ENCODE data around the gene CAPN15. TPM values are rescaled to one million over a fixed set of nuclear protein-coding genes. Genes with fewer than 3 reads are reported as not detected.

CAPN15 gene
- 19.5 and 22.9 TPM in 2 replicates for polyA plus RNA-seq (2012; rRNA removed)
- 6.5 and 13.1 TPM in 2 replicates for polyA plus RNA-seq (2012; cell fraction: cytosol; rRNA removed)
- 68.3 and 93.4 TPM in 2 replicates for polyA plus RNA-seq (2012; cell fraction: nucleus; rRNA removed)

DNA sequence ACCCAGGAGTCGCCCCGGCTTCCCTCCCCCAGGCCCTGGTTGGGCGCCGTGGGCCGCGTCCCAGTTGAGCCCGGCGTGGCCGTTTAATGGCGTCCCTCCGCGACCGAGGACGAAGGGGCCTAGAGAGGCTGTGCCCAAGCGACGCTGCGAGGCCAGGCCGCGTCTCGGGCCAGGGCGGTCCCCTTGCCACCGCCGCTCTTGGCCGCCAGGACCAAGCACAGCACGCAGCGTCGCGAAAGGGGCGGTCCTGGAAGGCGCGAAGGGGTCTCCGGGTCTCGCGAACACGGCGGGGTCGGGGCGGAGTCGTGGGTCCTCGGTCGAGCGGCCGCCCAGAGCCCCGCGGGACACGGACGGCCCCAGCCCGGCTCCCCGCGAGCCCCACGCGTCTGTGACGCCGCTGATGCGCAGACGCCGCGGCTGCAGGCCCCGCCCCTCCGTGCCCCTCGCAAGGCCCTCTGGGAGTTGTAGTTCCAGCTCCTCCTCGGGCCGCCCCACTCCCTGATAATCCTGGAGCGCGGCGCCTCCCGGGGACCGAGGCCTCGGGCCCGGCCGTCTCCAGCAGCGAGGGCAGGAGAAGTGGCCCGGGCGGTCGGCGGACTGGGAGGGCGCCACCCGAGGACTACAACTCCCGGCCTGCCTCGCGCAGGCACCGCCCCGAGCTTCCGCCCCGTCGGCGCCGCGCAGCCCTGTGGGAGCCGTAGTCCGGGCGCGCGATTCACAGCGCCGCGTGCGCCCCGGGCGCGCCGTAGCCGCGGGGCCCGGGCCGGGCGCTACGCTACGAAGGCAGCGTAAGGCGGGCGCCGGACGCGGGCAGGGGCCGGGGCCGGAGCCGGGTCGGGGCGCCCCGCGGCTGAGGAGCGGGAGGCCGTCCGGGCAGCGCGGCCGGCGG lies at the start of gene CAPN15:
TSS of gene CAPN15 (plus strand) at position 698 of the 889 bp plus-strand sequence. CDS start 19,127 bp downstream, outside the sequence.
- 0% methylated on average over 12 of the region's 129 CpGs for WGBS (ENCODE audit: low lambda C conversion rate)
- Histone ChIP-seq H3K9me2 (no peaks in the 10 kb centered on the region), H3K9ac (peak within 1 kb of the TSS; percentile 94), H2AFZ (ENCODE audit: low read depth) (no peak within 1 kb of the TSS), H3K27me3 (ENCODE audit: insufficient read depth) (no peaks in the 10 kb centered on the region), H3F3A (replicated peaks; ENCODE audit: insufficient read depth) (peaks cover 26% of the 10 kb centered on the region), H3K4me1 (ENCODE audit: control insufficient read depth in 1 of 2, insufficient read depth in 2 of 2, low read depth in 1 of 2, low read length in 1 of 2) (peaks cover 11 to 25% of the 10 kb centered on the region in 2 experiments; a peak in 3 of 4 replicates), H3K9me3 (no peaks in the 10 kb centered on the region), H3K79me2 (ENCODE audit: insufficient read depth) (peaks cover 61% of the 10 kb centered on the region), H3K4me2 (peak within 1 kb of the TSS; percentile 100), H3K4me3 (ENCODE audit: low read depth in 2 of 2, low read length in 1 of 2) (peak within 1 kb of the TSS; percentile 83 to 95), H3K36me3 (replicated peaks in 1 of 2; ENCODE audit: control insufficient read depth in 1 of 2, insufficient read depth in 2 of 2, low read length in 1 of 2) (peaks cover 0 to 7% of the 10 kb centered on the region in 2 experiments), H4K20me1 (ENCODE audit: insufficient read depth) (peaks cover 52% of the 10 kb centered on the region), H3K27ac (ENCODE audit: low read depth in 2 of 2, low read length in 1 of 2) (peak within 1 kb of the TSS; percentile 78 to 92)
- POLR2A ChIA-PET = interaction anchor here (0.5 to 1.2 kb wide), 6 partner anchors 13 to 274 kb away, joined by 3 to 5 read pairs (median 4); partner anchors contain the start of genes METTL26 and RAB11FIP3
- DNase-seq = peak; percentile 93
- CTCF ChIA-PET = interaction anchor here (0.8 to 2.3 kb wide), 4 partner anchors 12 to 136 kb away, joined by 3 to 9 read pairs (median 4); partner anchors contain the start of gene PIGQ
- 0 out of 2 replicates have a peak, but pooled peaks have one; percentile 23 for TF ChIP-seq ZBTB33 (IDR thresholded peaks at IDR 0.05; ENCODE audit: borderline replicate concordance, low read depth)
- TF ChIP-seq NRF1 (IDR thresholded peaks at IDR 0.05; ENCODE audit: low read depth, low read length) = peak; percentile 76
- TF ChIP-seq JUND (IDR thresholded peaks at IDR 0.05) = no peak
- TF ChIP-seq, protein P1, sequence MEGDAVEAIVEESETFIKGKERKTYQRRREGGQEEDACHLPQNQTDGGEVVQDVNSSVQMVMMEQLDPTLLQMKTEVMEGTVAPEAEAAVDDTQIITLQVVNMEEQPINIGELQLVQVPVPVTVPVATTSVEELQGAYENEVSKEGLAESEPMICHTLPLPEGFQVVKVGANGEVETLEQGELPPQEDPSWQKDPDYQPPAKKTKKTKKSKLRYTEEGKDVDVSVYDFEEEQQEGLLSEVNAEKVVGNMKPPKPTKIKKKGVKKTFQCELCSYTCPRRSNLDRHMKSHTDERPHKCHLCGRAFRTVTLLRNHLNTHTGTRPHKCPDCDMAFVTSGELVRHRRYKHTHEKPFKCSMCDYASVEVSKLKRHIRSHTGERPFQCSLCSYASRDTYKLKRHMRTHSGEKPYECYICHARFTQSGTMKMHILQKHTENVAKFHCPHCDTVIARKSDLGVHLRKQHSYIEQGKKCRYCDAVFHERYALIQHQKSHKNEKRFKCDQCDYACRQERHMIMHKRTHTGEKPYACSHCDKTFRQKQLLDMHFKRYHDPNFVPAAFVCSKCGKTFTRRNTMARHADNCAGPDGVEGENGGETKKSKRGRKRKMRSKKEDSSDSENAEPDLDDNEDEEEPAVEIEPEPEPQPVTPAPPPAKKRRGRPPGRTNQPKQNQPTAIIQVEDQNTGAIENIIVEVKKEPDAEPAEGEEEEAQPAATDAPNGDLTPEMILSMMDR (IDR thresholded peaks at IDR 0.05) = peak; percentile 10; the same call in 1 of the 2 replicates
- no peak for TF ChIP-seq FOXM1 (IDR thresholded peaks at IDR 0.05; ENCODE audit: low read depth)
- no peak for TF ChIP-seq FOSL2 (IDR thresholded peaks at IDR 0.05; ENCODE audit: borderline replicate concordance, low read depth)
- TF ChIP-seq EP300 (IDR thresholded peaks at IDR 0.05; ENCODE audit: borderline replicate concordance in 1 of 2, low read depth in 1 of 2, low read length in 1 of 2) = no peak
- TF ChIP-seq YY1 (IDR thresholded peaks at IDR 0.05; ENCODE audit: low read depth) = peak; percentile 68
- no peak for TF ChIP-seq MEF2A (IDR thresholded peaks at IDR 0.05; ENCODE audit: borderline replicate concordance, low read depth)
- no peak; the same call in 1 of the 2 replicates for TF ChIP-seq MAX (IDR thresholded peaks at IDR 0.05; ENCODE audit: low read depth)
- peak; percentile 20; the same call in 1 of the 2 replicates for TF ChIP-seq TAF1 (IDR thresholded peaks at IDR 0.05; ENCODE audit: borderline replicate concordance, low read depth, low read length)
- no peak for TF ChIP-seq RXRA (IDR thresholded peaks at IDR 0.05; ENCODE audit: borderline replicate concordance, low read depth)
- TF ChIP-seq SIN3A (IDR thresholded peaks at IDR 0.05; ENCODE audit: borderline replicate concordance, low read depth, low read length) = no peak; the same call in none of the 2 replicates
- no peak for TF ChIP-seq TEAD4 (IDR thresholded peaks at IDR 0.05; ENCODE audit: borderline replicate concordance, insufficient read depth)
- TF ChIP-seq PBX3 (IDR thresholded peaks at IDR 0.05) = no peak
- no peak for TF ChIP-seq SMC3 (IDR thresholded peaks at IDR 0.05; ENCODE audit: low read depth, low read length)
- peak; percentile 67 for TF ChIP-seq ELF1 (IDR thresholded peaks at IDR 0.05)
- TF ChIP-seq RCOR1 (IDR thresholded peaks at IDR 0.05; ENCODE audit: low read length) = no peak
- TF ChIP-seq, protein P2, sequence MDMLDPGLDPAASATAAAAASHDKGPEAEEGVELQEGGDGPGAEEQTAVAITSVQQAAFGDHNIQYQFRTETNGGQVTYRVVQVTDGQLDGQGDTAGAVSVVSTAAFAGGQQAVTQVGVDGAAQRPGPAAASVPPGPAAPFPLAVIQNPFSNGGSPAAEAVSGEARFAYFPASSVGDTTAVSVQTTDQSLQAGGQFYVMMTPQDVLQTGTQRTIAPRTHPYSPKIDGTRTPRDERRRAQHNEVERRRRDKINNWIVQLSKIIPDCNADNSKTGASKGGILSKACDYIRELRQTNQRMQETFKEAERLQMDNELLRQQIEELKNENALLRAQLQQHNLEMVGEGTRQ (IDR thresholded peaks at IDR 0.05; ENCODE audit: borderline replicate concordance, low read depth, low read length) = no peak
- peak; percentile 74 for TF ChIP-seq CHD2 (IDR thresholded peaks at IDR 0.05; ENCODE audit: low read length, partially characterized antibody)
- TF ChIP-seq RAD21 (IDR thresholded peaks at IDR 0.05; ENCODE audit: low read length) = no peak
- TF ChIP-seq TCF12 (IDR thresholded peaks at IDR 0.05) = no peak
- TF ChIP-seq FOXJ3 (CRISPR knock-in tag; IDR thresholded peaks at IDR 0.05) = no peak

Measured in SK-N-SH (cell line).